ENCODE data around the gene MAPKAPK2.

Gene MAPKAPK2

GRCh38 chr1:206691604-206692003 lies 6.9 kb downstream of the MAPKAPK2 start:
- Mint-ChIP-seq H3K9me3 (no peaks in the 10 kb centered on the region), H3K4me1 (peaks cover 97% of the 10 kb centered on the region), H3K27me3 (no peaks in the 10 kb centered on the region), H3K27ac (ENCODE audit: low read depth) (no peak overlapping the region), H3K4me3 (peak overlapping the region; percentile 14), H3K36me3 (ENCODE audit: insufficient read depth) (peaks cover 34% of the 10 kb centered on the region)
- DNase-seq (ENCODE audit: low spot score in 2 of 2): no peak
- no peak for ATAC-seq (replicated peaks; ENCODE audit: extremely low read depth, poor library complexity, severe bottlenecking)

- H3K27me3 Mint-ChIP-seq: no peaks in the 10 kb centered on the region
- DNase-seq (ENCODE audit: low spot score in 2 of 2): no peak
- no peaks in the 10 kb centered on the region for H3K9me3 Mint-ChIP-seq
- no peak for ATAC-seq (replicated peaks; ENCODE audit: extremely low read depth, poor library complexity, severe bottlenecking)
- H3K27ac Mint-ChIP-seq (ENCODE audit: low read depth): peak overlapping the region; percentile 32
- H3K36me3 Mint-ChIP-seq (ENCODE audit: insufficient read depth): peaks cover 41% of the 10 kb centered on the region
- H3K4me3 Mint-ChIP-seq: no peak overlapping the region
- peaks cover 94% of the 10 kb centered on the region for H3K4me1 Mint-ChIP-seq
Observed at GRCh38 chr1:206693029-206693428, 8.3 kb downstream of the MAPKAPK2 start.

- no peak overlapping the region for H3K4me3 Mint-ChIP-seq
- no peaks in the 10 kb centered on the region for H3K27me3 Mint-ChIP-seq
- no peak for ATAC-seq (replicated peaks; ENCODE audit: extremely low read depth, poor library complexity, severe bottlenecking)
- H3K9me3 Mint-ChIP-seq: no peaks in the 10 kb centered on the region
- peaks cover 89% of the 10 kb centered on the region for H3K4me1 Mint-ChIP-seq
- no peak for DNase-seq (ENCODE audit: low spot score in 2 of 2)
- peaks cover 41% of the 10 kb centered on the region for H3K36me3 Mint-ChIP-seq (ENCODE audit: insufficient read depth)
- no peak overlapping the region for H3K27ac Mint-ChIP-seq (ENCODE audit: low read depth)
Observed at GRCh38 chr1:206693592-206693991, 8.9 kb downstream of the MAPKAPK2 start.

GRCh38 chr1:206694171-206695124 lies 9.7 kb downstream of the MAPKAPK2 start:
- peak overlapping the region; percentile 33 for H3K27ac Mint-ChIP-seq (ENCODE audit: low read depth)
- no peak for DNase-seq (ENCODE audit: low spot score in 2 of 2)
- no peaks in the 10 kb centered on the region for H3K27me3 Mint-ChIP-seq
- no peak for ATAC-seq (replicated peaks; ENCODE audit: extremely low read depth, poor library complexity, severe bottlenecking)
- H3K4me3 Mint-ChIP-seq: no peak overlapping the region
- H3K36me3 Mint-ChIP-seq (ENCODE audit: insufficient read depth): peaks cover 41% of the 10 kb centered on the region
- peaks cover 89% of the 10 kb centered on the region for H3K4me1 Mint-ChIP-seq
- H3K9me3 Mint-ChIP-seq: no peaks in the 10 kb centered on the region

GRCh38 chr1:206695733-206696132 lies 11.0 kb downstream of the MAPKAPK2 start:
- Mint-ChIP-seq H3K4me1 (peaks cover 87% of the 10 kb centered on the region), H3K9me3 (no peaks in the 10 kb centered on the region), H3K36me3 (ENCODE audit: insufficient read depth) (peaks cover 37% of the 10 kb centered on the region), H3K4me3 (no peak overlapping the region), H3K27me3 (no peaks in the 10 kb centered on the region), H3K27ac (ENCODE audit: low read depth) (peak overlapping the region; percentile 33)
- ATAC-seq (replicated peaks; ENCODE audit: extremely low read depth, poor library complexity, severe bottlenecking) (no peak), DNase-seq (ENCODE audit: low spot score in 2 of 2) (no peak)

- Mint-ChIP-seq H3K4me1 (peaks cover 84% of the 10 kb centered on the region), H3K27ac (ENCODE audit: low read depth) (peak overlapping the region; percentile 33), H3K27me3 (no peaks in the 10 kb centered on the region), H3K9me3 (no peaks in the 10 kb centered on the region), H3K36me3 (ENCODE audit: insufficient read depth) (peaks cover 39% of the 10 kb centered on the region), H3K4me3 (no peak overlapping the region)
- DNase-seq (ENCODE audit: low spot score in 2 of 2) (no peak), ATAC-seq (replicated peaks; ENCODE audit: extremely low read depth, poor library complexity, severe bottlenecking) (no peak)
Observed at GRCh38 chr1:206696812-206697585, 12.3 kb downstream of the MAPKAPK2 start.

- H3K27me3 Mint-ChIP-seq: no peaks in the 10 kb centered on the region
- DNase-seq (ENCODE audit: low spot score in 2 of 2) (no peak), ATAC-seq (replicated peaks; ENCODE audit: extremely low read depth, poor library complexity, severe bottlenecking) (no peak)
- no peak overlapping the region for H3K4me3 Mint-ChIP-seq
- peaks cover 84% of the 10 kb centered on the region for H3K4me1 Mint-ChIP-seq
- H3K36me3 Mint-ChIP-seq (ENCODE audit: insufficient read depth): peaks cover 35% of the 10 kb centered on the region
- no peak overlapping the region for H3K27ac Mint-ChIP-seq (ENCODE audit: low read depth)
- H3K9me3 Mint-ChIP-seq: no peaks in the 10 kb centered on the region
Observed at GRCh38 chr1:206698011-206698410, 13.3 kb downstream of the MAPKAPK2 start.

- no peaks in the 10 kb centered on the region for H3K9me3 Mint-ChIP-seq
- no peaks in the 10 kb centered on the region for H3K27me3 Mint-ChIP-seq
- H3K4me1 Mint-ChIP-seq: peaks cover 84% of the 10 kb centered on the region
- ATAC-seq (replicated peaks; ENCODE audit: extremely low read depth, poor library complexity, severe bottlenecking) (no peak), DNase-seq (ENCODE audit: low spot score in 2 of 2) (no peak)
- H3K4me3 Mint-ChIP-seq: no peak overlapping the region
- peaks cover 32% of the 10 kb centered on the region for H3K36me3 Mint-ChIP-seq (ENCODE audit: insufficient read depth)
- peak overlapping the region; percentile 61 for H3K27ac Mint-ChIP-seq (ENCODE audit: low read depth)
Observed at GRCh38 chr1:206699000-206699586, 14.4 kb downstream of the MAPKAPK2 start.

- no peaks in the 10 kb centered on the region for H3K27me3 Mint-ChIP-seq
Observed at GRCh38 chr1:206699626-206700025, 14.9 kb downstream of the MAPKAPK2 start.

GRCh38 chr1:206700445-206701036 lies 15.8 kb downstream of the MAPKAPK2 start:
- H3K9me3 Mint-ChIP-seq: no peaks in the 10 kb centered on the region
- H3K4me3 Mint-ChIP-seq: no peak overlapping the region
- no peaks in the 10 kb centered on the region for H3K27me3 Mint-ChIP-seq
- peaks cover 87% of the 10 kb centered on the region for H3K4me1 Mint-ChIP-seq
- H3K36me3 Mint-ChIP-seq (ENCODE audit: insufficient read depth): peaks cover 34% of the 10 kb centered on the region
- ATAC-seq (replicated peaks; ENCODE audit: extremely low read depth, poor library complexity, severe bottlenecking) (no peak), DNase-seq (ENCODE audit: low spot score in 2 of 2) (no peak)
- peak overlapping the region; percentile 61 for H3K27ac Mint-ChIP-seq (ENCODE audit: low read depth)

More at GRCh38 chr1:206699626-206700025, 14.9 kb downstream of the MAPKAPK2 start:
- DNase-seq (ENCODE audit: low spot score in 2 of 2) (no peak), ATAC-seq (replicated peaks; ENCODE audit: extremely low read depth, poor library complexity, severe bottlenecking) (no peak)
- Mint-ChIP-seq H3K9me3 (no peaks in the 10 kb centered on the region), H3K36me3 (ENCODE audit: insufficient read depth) (peaks cover 34% of the 10 kb centered on the region), H3K4me1 (peaks cover 87% of the 10 kb centered on the region), H3K4me3 (no peak overlapping the region), H3K27ac (ENCODE audit: low read depth) (peak overlapping the region; percentile 61)

- no peaks in the 10 kb centered on the region for H3K27me3 Mint-ChIP-seq
- no peaks in the 10 kb centered on the region for H3K9me3 Mint-ChIP-seq
- H3K36me3 Mint-ChIP-seq (ENCODE audit: insufficient read depth): peaks cover 23% of the 10 kb centered on the region
- DNase-seq (ENCODE audit: low spot score in 2 of 2) (no peak), ATAC-seq (replicated peaks; ENCODE audit: extremely low read depth, poor library complexity, severe bottlenecking) (no peak)
- H3K4me3 Mint-ChIP-seq: no peak overlapping the region
- H3K27ac Mint-ChIP-seq (ENCODE audit: low read depth): no peak overlapping the region
- H3K4me1 Mint-ChIP-seq: peaks cover 84% of the 10 kb centered on the region
Observed at GRCh38 chr1:206702260-206702659, 17.6 kb downstream of the MAPKAPK2 start.

GRCh38 chr1:206702803-206703202 lies 18.1 kb downstream of the MAPKAPK2 start:
- Mint-ChIP-seq H3K4me1 (peaks cover 85% of the 10 kb centered on the region), H3K27me3 (no peaks in the 10 kb centered on the region), H3K27ac (ENCODE audit: low read depth) (peak overlapping the region; percentile 85), H3K4me3 (peak overlapping the region; percentile 53), H3K36me3 (ENCODE audit: insufficient read depth) (peaks cover 20% of the 10 kb centered on the region), H3K9me3 (no peaks in the 10 kb centered on the region)
- no peak for ATAC-seq (replicated peaks; ENCODE audit: extremely low read depth, poor library complexity, severe bottlenecking)
- DNase-seq (ENCODE audit: low spot score in 2 of 2): no peak
